H4 (cell line): ENCODE results near the gene HOXC5. TPM values are rescaled to one million over a fixed set of nuclear protein-coding genes. Genes with fewer than 3 reads are reported as not detected.

Experiments used
- DNase-seq: peaks from one replicate; pipeline ENCODE4 v3.0.0-alpha.2; 2015; ENCODE audit warnings: low spot score
- total RNA-seq: library from RNA; depleted of rRNA; stranded (reverse); fragments of >200 nt; shearing (Covaris generic); gene quantifications from 2 replicates; pipeline ENCODE4 v1.2.3, GENCODE V29; 2014

HOXC5 gene
- total RNA-seq, 1 experiment from 2014 or later: not detected

GRCh38 chr12:54019091-54019811, 13.6 kb upstream of the HOXC5 start:
- DNase-seq: no peak

- DNase-seq: peak; percentile 14
Measured at GRCh38 chr12:54019924-54020590, 12.8 kb upstream of the HOXC5 start.

- no peak for DNase-seq
Measured at GRCh38 chr12:54020591-54021405, 12.1 kb upstream of the HOXC5 start.

GRCh38 chr12:54021432-54022013, 11.3 kb upstream of the HOXC5 start:
- peak; percentile 54 for DNase-seq

- DNase-seq: no peak
Measured at GRCh38 chr12:54022960-54023884, 9.6 kb upstream of the HOXC5 start.

GRCh38 chr12:54024127-54024526, 8.7 kb upstream of the HOXC5 start:
- DNase-seq: no peak

GRCh38 chr12:54024581-54025305, 8.1 kb upstream of the HOXC5 start:
- no peak for DNase-seq

GRCh38 chr12:54025499-54026405, 7.1 kb upstream of the HOXC5 start:
- DNase-seq: no peak

GRCh38 chr12:54026640-54027441, 6.0 kb upstream of the HOXC5 start:
- DNase-seq: no peak

GRCh38 chr12:54027442-54027786, 5.4 kb upstream of the HOXC5 start:
- DNase-seq: no peak

- DNase-seq: no peak
Measured at GRCh38 chr12:54028314-54029201, 4.3 kb upstream of the HOXC5 start, which contains the start of gene HOXC6. Gene HOXC6 (plus strand): TSS chr12:54028440. CDS start chr12:54028522, 82 bp downstream.

GRCh38 chr12:54029529-54030441, 3.1 kb upstream of the HOXC5 start:
- DNase-seq: no peak

- DNase-seq: no peak
Measured at GRCh38 chr12:54030442-54030801, 2.4 kb upstream of the HOXC5 start.

GRCh38 chr12:54030889-54031471, 1.9 kb upstream of the HOXC5 start:
- no peak for DNase-seq

- no peak for DNase-seq
Measured at GRCh38 chr12:54031480-54031879, 1.4 kb upstream of the HOXC5 start.

GRCh38 chr12:54032086-54032619, 697 bp upstream of the HOXC5 start:
- no peak for DNase-seq
